GM10847 (cell line): Measurements from ENCODE around the gene MRNIP.

Experiments used
- POLR2A ChIP-seq: IDR thresholded peaks from 2 replicates; pipeline ENCODE4 v1.6.1; 2011; ENCODE audit not compliant: insufficient read length; ENCODE audit errors: extremely low read depth

Gene MRNIP

GRCh38 chr5:179879690-179880010 lies 21.0 kb upstream of the MRNIP start:
- no peak for TF ChIP-seq POLR2A

GRCh38 chr5:179879003-179879689 lies 20.5 kb upstream of the MRNIP start:
- TF ChIP-seq POLR2A, result no peak

DNA sequence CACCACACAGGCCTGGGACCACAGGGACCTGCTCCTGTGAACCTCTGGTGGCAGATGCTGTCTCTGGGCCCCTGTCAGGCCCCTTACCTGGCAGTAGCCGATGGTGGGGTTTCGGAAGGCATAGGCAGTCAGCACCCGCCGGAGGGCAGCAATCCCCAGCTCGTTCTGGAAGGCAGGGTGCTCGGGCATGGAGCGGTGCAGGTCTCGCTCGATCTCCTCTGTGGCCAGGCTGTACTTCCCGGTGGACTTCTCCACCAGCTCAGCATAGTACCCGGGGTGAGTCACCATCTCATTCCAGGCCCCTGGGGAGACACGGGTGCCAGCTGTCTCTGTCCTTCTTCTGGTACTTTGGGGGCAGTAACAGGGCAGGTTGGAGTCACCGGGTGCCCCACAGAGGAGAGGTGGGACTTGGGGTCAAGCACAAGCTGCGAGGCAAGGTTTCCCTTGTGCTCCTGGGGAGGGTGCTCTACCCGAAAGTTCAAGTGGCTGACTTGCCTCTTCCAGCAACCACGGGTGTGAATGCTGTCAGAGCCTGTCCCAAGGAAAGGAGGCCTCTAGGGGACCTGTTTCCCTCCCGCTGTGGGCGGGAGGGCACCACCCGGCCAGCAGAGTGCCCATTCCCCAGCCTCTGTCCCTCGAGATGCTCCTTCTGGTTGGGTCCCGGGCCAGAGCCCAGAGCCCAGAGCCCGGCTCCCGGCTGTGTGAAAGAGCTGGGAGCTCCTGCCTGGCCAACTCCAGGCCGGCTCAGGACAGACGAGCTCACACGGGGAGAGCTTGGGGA lies 19.8 kb upstream of the MRNIP start:
- no peak for TF ChIP-seq POLR2A

GRCh38 chr5:179876610-179876952 lies 18.0 kb upstream of the MRNIP start:
- TF ChIP-seq POLR2A, result no peak

DNA sequence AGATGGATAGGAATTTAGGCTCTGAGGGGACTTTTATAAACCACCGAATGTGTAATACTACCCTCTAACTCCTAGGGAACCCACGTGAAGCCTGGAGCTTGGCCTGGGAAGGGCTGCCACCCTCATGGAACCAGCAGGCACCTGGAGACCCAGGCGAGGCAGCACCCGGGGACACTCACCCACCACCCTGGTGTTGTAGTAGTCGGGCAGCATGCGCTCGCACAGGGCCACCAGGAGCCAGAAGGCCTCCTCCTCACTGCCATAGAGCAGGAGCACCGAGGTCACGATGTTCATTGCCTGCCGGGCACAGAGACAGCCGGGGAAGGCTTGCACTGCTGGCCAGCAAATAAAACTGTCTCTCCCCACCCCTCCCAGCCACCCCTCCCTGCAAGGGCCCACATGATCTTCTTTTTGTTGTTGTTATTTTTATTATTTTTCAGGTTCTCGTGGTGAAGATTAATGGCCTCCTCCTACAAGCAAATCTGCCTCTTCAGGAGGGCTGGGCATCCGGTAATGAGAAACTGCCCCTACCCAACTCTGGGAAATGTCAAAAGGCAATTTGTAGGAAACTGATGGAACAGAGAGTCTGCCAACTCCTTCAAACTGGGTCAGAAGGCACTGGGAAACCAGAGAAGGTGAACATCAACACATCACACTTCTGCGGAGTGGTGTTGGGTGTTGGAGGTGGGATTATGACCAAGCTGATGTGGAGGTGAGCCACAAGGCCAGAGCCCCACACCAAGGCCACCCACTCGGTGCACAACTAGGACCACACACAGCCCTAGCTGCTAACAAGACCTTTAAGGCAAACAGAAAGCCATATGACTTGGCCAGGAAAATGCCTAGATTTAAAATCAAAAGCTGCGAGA lies 17.4 kb upstream of the MRNIP start:
- TF ChIP-seq POLR2A, result no peak

- TF ChIP-seq POLR2A, result no peak
Measured at GRCh38 chr5:179874536-179875292, 16.1 kb upstream of the MRNIP start.

GRCh38 chr5:179874136-179874535 lies 15.5 kb upstream of the MRNIP start:
- TF ChIP-seq POLR2A, result no peak

DNA sequence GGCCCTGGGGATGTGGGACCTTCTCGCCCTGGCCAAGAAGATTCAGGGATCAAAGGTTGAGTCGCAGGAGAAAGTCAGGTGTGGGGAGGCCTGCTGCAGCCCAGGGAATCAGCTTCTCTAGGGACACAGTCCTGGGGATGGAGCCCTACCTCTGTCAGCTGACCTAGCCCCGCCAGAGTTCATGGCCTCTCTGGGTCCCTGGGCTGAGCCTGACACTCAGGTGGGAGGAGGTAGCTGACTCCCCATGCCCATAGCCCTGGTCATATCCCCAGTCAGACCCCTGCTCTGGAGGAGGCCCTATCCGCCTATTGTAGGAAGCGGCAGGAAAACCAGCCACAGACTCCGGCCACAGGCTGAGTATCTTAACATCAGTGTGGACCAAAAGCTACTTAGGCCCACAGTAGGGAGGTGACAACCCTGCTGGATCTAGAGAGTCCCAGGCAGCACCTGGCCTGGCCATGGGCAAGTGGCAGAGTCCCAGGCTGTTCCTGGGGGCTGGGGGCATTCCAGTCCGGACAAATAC lies 15.0 kb upstream of the MRNIP start:
- no peak for TF ChIP-seq POLR2A

DNA sequence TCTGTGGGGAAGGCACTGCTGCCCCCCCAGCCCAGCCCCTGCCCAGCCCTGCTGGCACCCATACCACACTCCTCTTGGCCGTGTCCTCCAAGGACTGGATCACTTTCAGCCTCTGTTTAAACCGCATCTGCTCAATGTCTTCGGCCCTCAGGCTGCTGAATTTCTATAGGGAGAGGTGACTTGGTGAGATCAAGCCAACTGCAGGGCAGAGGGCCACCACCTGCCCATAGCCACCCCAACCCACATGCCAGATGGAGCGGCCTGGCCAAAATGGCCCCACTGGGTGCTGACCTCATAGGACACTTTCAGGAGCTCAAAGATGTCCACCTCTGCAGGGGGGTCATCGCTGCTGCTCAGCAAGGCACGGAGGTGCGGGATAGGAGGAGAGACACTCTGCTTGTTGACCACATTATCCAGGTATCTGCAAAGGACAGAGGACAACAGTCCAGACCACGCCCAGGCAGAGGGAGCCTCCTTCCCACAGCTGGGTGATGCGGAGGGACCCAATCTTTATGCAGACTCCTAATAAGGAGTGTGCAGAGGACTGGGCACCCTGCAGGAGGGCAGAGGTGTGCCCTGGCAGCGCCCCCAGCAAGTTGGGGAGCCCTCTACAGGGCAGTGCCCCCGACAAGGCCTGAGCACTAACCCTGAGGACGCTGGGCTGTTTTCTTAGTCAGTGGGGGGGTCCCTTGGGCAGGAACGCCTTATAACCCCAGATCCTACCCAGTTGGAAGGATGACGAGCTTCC lies 14.4 kb upstream of the MRNIP start:
- TF ChIP-seq POLR2A, result no peak

- TF ChIP-seq POLR2A, result no peak
Measured at GRCh38 chr5:179872055-179872827, 13.6 kb upstream of the MRNIP start.

GRCh38 chr5:179870952-179871351 lies 12.3 kb upstream of the MRNIP start:
- TF ChIP-seq POLR2A, result no peak

DNA sequence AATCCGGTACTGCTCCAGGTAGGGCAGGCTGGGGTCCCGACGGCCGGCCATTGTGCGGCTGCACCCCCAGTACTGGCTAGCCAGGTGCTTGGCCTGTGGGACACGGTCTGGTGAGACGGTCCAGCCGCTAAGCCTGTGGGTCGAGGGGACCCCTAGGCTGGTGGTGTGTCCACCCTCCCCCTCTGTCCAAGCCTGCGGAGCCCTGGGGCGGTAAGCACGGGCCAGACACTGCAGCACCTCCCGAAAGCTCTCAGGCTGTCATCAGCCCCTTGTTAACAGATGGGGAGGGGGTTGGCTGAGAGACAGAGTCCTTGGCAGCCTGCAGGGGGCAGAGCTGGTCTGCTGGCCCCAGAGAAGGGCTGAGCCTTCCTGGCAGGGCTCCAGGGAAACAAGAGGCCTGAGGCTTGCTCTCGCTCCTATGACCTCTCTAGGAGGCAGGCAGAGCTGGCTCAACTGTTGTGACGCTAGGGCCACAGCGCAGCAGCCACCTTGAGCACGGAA lies 11.8 kb upstream of the MRNIP start:
- no peak for TF ChIP-seq POLR2A

DNA sequence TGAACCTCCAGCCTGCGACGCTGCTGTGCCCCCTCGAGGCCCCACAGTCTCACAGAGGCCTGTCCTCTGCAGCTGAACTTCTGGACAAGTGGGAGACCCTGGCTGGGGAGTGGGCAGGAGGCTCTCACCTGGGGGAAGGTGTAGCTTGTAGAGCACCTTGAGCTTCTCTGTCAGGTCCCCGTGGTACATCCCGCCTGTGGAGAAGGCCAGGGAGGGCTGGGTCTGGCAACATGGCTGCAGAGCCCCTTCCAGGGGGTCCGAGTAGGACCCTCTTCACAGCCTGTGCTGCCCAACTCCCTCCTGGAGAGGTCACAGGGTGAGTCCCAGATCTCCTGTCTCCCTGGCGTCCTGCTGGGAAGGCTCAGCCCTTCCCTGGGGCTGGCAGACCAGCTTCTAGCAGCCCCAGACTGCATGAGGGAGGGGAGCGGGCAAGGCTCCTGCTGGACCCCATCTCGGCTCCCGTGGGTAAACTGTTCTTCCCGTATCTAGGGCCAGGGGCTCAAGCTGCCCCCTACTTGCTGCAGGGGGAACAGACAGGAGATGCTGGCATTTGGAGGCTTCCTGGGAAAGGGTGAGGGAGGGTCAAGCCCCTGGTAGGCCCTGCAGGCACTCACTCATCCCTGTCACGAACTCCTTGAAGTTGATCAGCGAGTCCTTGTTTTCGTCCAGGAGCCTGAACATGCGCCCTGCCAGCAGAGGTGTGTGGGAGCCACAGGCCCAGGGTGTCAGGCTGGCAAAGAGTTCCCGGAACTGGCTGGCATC lies 11.2 kb upstream of the MRNIP start:
- no peak for TF ChIP-seq POLR2A
